Measurements from ENCODE around the gene AIMP2. TPM values are rescaled to one million over a fixed set of nuclear protein-coding genes. Genes with fewer than 3 reads are reported as not detected.
A peak's percentile ranks its signal among the peaks of the same experiment; 100 is the strongest.
"Not testable (repeated sequence)": the region's sequence is repeated elsewhere in the genome, so short reads cannot be mapped to it uniquely, and the experiment has no call there.

The AIMP2 gene
- polyA plus RNA-seq, 10 donors: 26.4 to 33.8 (median 30.3) TPM

- DNase-seq: no peak
Measured at GRCh38 chr7:6022707-6023106, 13.6 kb downstream of the AIMP2 start.

GRCh38 chr7:6023974-6024435 is 14.9 kb downstream of the AIMP2 start:
- DNase-seq: no peak

- DNase-seq: peak in 1 of 3 donors; percentile 30
Measured at GRCh38 chr7:6026011-6026819, 17.1 kb downstream of the AIMP2 start.

DNA sequence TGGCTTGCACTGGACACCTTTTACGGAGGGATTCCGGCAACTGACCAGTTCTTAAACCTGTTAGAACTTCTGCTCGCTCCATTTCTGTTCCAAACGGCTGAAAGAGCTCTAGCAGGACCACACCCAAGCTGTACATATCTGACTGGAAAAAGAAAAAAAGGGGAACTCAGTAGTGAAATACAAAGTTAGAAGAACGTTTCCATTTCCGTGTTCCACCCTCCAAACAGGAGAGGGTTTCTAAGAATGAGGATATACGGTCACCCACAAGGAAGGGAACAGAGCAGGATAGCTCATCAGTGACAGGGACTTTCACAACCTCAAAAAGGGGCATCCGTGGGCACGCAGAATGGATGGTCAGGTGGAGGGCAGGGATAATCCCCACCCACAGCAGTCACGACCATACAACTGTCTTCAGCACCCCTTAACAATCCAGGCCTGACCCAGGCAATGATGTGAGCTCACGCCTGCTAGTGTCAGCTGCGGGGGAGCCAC is 17.8 kb downstream of the AIMP2 start:
- peak in 1 of 3 donors; percentile 26 for DNase-seq

DNA sequence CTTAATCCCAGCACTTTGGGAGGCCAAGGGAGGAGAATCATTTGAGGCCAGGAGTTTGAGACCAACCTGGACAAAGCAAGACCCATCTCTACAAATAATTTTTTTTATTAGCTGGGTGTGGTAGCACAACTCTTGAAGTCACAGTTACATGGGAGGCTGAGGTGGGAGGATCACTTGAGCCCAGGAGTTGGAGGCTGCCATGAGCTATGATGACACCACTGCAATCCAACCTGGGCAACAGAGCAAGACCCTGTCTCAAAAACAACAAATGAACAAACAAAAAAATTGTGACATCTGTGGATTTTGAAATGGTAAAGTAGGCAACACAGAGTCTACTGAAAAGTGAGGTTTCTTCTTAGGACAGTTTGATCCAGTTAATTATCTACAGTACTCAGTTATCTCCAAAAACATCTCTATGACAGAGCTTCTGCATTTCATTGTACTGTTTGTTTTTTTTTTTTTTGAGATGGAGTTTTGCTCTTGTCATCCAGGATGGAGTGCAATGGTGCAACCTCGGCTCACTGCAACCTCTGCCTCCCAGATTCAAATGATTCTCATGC is 18.8 kb downstream of the AIMP2 start:
- DNase-seq: no peak

DNA sequence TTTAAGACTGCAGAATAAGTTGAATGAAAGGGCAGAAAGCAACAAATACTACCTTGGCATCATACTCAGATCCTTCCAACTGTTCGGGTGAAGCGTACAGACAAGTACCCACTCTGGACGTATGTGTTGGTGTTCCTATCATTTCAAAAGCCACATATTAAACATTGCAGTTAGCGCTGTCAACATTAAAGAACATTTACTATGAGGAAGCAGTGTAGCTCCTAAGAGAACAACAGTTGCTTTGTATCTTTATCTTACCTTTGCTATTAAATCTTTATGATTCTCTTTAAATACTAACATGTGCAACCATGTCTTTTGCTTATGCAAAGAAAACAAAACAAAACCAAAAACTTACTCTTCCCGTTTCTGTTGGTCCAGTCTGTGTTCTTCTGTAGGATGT is 19.5 kb downstream of the AIMP2 start:
- DNase-seq: no peak

- no peak for DNase-seq
Measured at GRCh38 chr7:6030988-6031387, 21.9 kb downstream of the AIMP2 start, which contains the start of gene ANKRD61. TSS of gene ANKRD61 (plus strand) at chr7:6031376. CDS start at chr7:6031376, 0 bp downstream.

DNA sequence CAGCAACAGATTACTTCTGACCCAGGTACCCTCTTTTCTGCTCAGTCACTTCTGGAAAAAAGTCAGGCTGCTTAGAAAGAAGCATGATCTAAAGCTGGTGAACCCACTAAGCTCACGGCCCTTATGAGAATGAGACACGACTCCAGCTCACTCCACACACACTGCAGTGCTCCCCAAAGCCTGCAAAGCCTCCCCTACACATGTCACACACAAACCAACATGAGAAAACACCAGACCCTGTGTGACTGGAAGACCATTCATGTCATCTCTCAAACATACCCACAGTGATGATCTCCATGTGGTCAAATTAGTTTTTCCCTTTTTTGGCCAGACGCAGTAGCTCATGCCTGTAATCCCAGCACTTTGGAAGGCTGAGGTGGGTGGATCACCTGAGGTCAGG is 22.5 kb downstream of the AIMP2 start:
- no peak for DNase-seq

- no peak for DNase-seq
Measured at GRCh38 chr7:6032167-6032566, 23.1 kb downstream of the AIMP2 start.

DNA sequence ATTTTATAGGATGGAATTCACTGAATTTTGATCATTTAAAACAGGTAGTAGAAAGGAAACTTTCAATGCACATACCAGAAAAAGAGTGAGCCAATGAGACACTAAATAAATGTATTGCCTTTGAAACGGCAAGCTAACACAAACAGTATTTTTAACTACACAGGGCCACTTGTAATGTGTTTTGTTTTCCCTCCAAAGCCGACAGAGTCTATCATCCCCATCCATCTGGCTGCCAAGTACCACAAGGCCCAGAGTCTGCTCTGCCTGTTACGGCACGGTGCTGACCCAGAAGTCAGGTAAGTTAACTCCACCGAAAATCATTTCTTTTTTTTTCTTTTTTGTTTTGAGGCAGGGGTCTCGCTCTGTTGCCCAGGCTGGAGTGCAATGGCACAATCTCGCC is 23.6 kb downstream of the AIMP2 start:
- DNase-seq: no peak

GRCh38 chr7:6035165-6035564 is 26.1 kb downstream of the AIMP2 start:
- DNase-seq: no peak

GRCh38 chr7:6035686-6036085 is 26.6 kb downstream of the AIMP2 start:
- no peak for DNase-seq

DNA sequence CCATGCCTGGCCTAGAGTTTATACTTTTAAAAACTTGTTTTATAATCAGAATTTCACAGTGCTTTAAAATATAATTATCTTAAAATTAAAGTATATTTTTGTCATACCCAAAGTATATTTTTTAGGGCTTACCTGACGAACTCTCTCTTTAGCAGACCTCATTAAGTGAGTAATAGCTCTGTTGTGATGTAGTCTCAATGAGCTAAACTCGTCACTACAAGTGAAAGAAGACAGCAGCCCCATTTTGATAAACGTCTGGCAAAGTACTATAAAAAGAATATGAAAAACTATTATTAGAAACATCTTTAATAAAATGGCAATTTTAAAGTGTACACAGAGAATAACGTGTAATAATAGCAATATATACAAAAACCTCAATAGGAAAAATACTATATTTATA is 40.7 kb downstream of the AIMP2 start:
- no peak for DNase-seq

GRCh38 chr7:6051185-6051584 is 42.1 kb downstream of the AIMP2 start:
- DNase-seq: not testable (repeated sequence)

- no peak for DNase-seq
Measured at GRCh38 chr7:6056616-6057015, 47.5 kb downstream of the AIMP2 start.

DNA sequence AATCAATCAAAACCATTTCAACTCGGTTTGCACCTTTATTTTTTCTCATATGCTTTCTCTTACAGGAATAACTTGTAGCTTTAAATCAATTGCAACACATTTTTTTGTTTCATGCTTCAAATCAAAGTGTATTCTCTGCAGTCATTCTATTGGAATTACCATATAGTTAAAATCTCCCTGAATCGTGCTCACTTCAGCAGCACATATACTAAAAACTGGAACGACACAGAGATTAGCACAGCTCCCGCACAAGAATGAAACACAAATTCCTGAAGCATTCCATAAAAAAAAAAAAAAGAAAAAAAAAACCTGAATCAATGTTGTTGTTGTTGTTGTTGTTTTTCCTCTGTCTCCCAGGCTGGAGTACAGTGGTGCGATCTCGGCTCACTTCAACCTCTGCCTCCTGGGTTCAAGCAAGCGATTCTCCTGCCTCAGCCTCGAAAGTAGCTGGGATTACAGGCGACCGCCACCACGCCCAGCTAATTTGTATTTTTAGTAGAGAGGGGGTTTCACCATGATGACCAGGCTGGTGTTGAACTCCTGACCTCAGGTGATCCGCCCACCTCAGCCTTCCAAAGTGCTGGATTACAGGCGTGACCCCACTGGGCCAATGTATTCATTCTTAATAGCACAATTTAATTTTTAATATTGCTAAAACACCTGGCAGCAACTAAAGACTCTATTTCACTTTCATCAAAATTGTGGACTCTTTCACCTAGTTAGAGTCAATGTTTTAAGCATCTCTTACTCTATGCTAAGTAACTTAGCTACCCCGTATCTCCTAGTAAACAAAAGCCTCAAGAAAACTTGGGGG is 48.5 kb downstream of the AIMP2 start:
- DNase-seq: no peak

GRCh38 chr7:6059941-6060340 is 50.9 kb downstream of the AIMP2 start:
- DNase-seq: not testable (repeated sequence)

- DNase-seq: no peak
Measured at GRCh38 chr7:6071406-6071805, 62.3 kb downstream of the AIMP2 start.
